GM18519 (cell line): Measurements from ENCODE around the gene INAFM2.

Source experiments
- ATAC-seq: cut with Tn5 transposase; IDR thresholded peaks from one replicate; pipeline ENCODE4 v1.9.1; 2021; ENCODE audit warnings: mild to moderate bottlenecking, moderate library complexity; ENCODE audit not compliant: unreplicated experiment, low FRiP score

The INAFM2 gene

GRCh38 chr15:40302981-40303380 is 20.5 kb upstream of the INAFM2 start:
- no peak for ATAC-seq

DNA sequence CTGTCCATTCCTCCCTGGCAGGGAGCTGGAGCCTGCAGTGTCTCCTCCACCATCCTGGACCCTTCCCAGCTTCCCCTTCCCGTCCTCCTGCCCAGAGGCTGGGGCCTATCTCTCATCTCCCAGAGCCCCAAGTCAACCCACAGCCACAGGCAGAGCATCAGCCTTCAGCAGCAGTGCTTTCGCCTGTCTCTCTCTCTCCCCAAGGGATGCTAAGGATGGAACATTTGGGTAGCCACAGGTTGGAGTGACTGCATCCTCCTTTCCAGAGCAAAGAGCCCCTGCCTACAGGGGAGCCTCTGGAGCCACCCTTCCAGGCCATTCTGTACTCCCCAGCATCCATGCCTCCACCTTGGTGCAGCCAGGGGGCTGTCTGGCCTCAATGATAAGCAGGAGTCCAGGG is 19.9 kb upstream of the INAFM2 start:
- ATAC-seq: no peak

DNA sequence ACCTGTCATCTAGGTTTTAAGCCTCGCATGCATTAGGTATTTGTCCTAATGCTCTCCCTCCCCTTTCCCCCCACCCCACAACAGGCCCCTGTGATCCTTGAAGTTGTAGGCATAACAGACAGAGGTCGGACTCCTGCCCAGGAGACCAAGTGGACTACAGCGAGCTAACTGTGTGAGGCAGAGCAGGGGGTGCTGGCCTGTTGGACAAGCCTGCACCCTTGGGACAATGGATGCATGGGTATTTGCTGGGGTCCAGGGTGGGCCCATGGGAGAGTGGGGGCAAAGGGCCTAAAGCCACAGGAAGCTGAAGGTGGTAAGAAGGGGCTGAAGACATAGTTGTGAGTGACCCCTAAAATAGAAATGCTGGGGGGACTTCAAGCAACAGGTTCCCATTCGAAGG is 18.2 kb upstream of the INAFM2 start:
- no peak for ATAC-seq

DNA sequence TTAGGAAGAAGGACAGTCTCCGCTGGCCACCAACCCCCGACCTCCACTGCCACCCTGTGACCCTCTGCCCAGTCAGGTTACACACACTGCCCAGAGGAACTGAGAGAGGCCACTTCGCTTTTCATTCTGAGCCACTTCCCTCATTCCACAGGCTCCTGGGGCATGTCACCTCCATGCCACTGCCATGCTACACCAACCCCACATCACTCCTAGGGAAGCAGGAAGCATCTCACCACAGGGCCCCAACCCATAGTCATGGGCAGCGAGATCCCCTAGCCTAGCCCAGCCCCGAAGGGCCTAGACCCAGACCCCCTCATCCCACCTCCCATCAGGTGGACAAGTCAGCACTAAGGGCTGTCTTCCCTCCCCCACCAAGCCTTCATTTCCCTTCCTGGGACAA is 17.1 kb upstream of the INAFM2 start:
- ATAC-seq: no peak

DNA sequence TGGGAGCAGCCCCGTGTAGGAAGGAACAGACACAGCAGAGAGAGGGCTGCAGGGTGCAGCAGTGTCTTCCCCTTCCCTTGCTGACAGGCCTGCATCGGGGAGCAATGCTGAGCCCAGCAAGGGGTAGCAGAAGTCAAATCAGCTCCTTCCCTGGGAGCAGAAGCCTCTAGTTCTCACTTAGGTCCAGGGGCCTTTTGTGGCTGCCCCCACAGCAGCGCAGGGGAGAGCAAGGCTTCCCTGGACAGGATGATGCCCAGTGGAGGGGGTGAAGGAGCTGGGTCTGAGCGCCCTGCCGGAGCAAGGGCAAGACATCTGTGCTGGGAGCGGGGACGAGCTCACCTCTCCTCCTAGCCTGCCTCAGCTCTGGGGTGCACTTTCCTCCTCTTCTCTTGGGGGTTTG is 16.6 kb upstream of the INAFM2 start:
- ATAC-seq: no peak

DNA sequence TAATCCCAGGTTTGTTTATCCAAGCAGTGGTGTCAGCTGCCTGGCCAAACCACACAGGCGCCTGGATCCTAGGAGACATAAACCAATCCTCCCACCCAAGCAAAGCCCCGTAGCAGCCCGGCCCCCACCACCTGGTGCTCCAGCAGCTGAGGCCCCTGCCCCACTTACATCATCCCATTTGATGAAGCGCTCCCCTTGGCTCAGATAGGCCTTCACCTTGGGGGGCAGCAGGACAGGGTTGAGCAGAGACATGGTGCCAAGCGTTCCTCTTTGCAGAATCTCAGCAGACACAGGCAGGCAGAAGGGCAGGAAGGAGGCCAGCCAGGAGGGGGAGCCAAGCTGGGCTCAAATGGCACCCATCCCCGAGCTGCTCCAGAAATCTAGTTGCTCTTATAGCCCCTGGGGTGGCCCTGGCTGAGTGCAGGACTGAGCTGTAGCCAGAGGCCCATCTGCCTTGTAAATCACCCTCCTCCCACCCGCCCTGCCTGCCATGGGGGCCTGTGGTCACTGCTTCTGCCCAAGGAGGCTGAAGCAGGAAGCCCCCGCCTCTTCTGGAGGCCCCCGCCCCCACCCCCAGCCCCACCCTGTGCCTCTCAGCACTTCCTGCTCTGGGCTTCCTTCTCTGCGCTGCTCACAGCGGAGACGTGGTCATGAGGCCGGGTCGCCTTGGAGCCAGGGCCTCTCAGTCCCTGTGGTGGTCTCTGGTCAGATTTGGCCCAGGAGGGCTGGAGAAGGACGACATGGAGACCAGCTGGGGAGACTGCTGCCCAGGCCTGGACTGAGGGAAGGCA is 15.9 kb upstream of the INAFM2 start, which contains the start of gene PLCB2:
Gene PLCB2, minus strand, starts transcription at position 515 of the 791 bp plus-strand sequence. Its CDS starts 263 bp downstream, at position 252.
- no peak for ATAC-seq

- no peak for ATAC-seq
Measured at GRCh38 chr15:40309344-40309862, 14.1 kb upstream of the INAFM2 start.

DNA sequence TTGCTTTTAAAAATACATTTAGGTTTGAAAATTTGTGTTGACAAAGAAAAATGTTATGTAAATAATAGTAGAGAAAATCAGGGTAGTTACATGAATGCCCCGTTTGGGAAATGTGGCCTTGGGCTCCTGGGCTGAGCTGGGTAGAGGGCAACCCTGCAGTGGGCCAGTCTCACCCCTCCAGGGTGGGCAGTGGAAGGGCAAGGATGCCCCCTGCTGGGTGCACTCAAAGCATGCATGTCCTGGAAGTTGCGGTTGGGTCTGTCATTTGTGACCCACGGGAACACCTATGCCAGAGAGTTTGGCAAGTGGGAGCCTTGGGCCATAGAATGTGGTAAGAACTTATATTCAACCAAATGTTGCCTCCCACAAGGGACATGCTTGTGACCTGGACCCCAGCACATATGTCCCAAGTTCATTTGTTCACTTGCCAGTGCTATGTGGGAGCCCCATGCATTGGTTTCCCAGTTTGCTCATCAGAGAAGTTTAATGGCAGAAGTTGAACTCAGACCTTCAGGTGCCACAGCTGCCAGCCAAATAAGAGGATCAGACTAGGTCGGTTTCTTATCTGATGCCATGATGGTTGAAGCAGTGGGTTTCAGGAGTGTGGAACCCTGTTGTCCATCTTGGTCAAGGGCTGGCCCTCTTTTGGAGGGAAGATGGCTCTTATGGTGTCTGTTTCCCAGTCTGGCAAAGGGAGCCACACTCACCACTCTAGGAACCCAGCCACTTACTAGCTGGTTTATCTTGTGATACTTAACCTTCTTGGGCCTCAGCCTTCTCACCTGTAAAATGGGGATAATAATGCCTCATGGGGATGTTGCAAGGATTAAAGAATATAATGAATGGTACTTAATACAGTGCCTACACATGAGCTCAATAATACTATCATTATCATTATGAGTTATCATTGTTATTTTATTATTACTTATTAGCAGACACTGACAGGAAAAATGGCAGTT is 13.2 kb upstream of the INAFM2 start:
- ATAC-seq: no peak

- no peak for ATAC-seq
Measured at GRCh38 chr15:40310993-40311392, 12.5 kb upstream of the INAFM2 start.

DNA sequence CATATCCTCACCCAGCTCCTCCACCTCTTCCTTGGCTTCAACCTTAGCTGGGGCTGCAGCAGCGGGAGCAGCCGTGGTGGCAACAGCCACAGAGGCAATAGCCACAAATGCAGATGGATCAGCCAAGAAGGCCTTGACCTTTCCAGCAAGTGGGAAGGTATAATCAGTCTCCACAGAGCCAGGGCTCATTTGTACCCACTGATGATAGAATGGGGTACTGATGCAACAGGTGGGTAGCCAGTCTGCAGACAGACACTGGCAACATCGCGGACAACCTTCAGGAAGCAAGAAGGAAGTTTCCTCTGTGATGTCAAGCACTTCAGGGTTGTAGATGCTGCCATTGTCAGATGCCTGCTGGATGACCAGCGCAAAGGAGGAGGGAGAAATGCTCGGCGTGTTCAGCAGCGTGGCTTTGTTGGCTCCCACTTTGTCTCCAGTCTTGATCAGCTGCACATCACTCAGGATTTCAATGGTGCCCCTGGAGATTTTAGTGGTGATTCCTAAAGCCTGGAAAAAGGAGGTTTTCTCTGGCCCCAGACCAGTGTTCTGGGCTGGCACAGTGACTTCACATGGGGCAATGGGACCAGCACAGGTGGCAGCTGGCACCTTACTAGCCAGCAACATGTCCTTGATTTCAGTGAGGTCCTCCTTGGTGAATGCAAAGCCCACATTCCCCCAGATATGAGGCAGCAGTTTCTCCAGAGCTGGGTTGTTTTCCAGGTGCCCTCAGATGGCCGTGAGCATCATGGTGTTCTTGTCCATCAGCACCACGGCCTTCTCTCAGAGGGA is 10.9 kb upstream of the INAFM2 start:
- ATAC-seq: no peak

DNA sequence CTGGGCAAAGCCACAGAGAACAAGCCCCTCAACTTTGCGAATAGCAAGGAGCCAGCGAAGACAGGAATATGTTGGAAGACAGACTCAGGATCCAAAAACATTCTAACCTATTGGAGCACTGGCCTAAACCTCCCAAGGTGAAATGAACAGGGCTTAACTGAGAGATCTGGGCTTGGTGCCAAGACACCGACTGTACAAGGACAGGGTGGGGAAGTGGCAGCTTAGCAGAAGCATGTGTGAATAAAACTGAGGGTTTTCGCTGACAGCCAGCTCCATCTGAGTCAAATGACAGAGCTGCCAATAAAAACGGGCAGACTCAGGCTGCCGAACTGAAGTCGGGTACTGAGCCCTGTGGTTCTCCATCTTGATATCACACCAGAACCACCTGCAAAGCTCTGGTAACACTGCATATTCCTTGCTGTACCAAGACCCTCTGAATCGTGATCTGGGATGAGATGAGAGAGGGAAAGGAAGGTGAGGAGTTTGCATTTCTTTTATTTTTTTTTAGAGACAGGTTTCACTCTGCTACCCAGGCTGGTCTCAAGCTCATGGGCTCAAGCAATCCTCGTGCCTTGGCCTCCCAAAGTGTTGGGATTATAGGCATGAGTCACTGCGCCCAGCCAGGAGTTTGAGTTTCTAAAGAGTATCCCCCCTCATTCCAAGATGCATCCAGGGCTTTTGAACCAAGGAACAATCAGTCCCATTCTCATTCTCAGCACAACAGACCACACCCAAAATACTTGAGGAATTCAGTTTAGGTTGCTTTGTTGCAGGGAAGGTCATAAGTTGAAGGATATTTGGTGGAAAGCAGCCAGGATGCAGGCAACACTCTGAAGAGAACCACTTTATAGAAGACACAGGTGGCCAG is 9.7 kb upstream of the INAFM2 start:
- ATAC-seq: no peak

GRCh38 chr15:40314723-40315276 is 8.7 kb upstream of the INAFM2 start:
- no peak for ATAC-seq

GRCh38 chr15:40316931-40317330 is 6.6 kb upstream of the INAFM2 start:
- no peak for ATAC-seq

- no peak for ATAC-seq
Measured at GRCh38 chr15:40317580-40317979, 5.9 kb upstream of the INAFM2 start.

- no peak for ATAC-seq
Measured at GRCh38 chr15:40320409-40320808, 3.1 kb upstream of the INAFM2 start.

DNA sequence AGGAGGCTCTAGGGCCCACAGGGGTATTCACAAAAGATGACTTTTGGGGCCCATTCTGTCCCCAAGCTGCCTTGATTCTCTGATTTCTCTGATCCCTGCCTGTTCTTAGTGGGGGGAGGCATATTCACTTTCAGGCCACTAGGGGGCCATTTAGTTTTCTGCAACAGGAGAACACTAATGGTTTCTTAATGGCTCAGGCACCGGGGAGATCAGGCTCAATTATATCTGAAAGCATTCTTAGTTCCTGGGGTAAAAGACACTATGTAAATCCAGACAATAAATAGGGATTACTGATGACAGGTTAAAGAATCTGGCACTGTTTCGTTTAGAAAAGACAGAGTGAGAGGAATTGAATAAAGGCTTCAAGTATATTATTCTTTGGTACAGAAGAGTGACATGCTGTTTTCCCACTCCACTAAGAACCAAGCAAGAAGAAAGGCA is 2.5 kb upstream of the INAFM2 start:
- ATAC-seq: no peak

DNA sequence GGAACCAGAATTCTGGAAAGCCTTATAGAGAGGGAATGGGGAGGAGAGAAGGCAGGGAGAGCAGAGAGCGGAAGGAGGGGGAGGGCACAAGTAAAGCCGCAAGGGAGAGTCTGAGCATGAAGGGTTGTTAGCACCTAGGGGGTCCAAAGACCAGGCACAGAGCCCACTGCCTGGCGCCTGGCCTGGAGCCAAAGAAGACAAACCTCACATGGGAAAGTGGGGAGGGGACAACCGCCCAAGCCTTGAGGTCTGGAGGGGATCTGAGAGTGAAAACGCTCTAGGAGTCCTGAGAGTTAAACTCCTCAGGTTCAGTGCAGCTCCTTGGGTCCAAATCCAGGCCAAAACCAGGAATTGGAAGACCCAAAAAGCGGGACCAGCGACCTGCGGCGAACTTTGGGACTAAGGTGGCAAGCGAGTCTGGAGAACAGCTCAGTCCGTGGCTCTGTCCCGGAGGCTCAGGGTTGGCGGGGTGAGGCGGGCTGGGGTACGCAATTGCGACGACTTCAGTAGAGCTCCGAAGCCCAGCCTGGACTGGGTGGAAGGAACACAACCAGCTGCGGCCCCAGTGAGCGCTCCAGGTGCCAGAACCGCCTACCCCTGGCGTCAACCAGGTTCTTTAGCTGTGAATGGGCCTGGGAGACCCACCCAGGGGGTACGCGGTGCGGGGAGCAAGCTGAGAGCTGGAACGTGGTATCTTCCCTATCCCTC is 807 bp upstream of the INAFM2 start:
- ATAC-seq: no peak
